Measurements from ENCODE around the gene CDH13. TPM values are rescaled to one million over a fixed set of nuclear protein-coding genes. Genes with fewer than 3 reads are reported as not detected.

Gene CDH13
- total and polyA plus RNA-seq, 2 of the 8 experiments (the other 6 are each of a cell fraction or from before 2014, with no cell fraction given), result 2.3 to 2.4 TPM

DNA sequence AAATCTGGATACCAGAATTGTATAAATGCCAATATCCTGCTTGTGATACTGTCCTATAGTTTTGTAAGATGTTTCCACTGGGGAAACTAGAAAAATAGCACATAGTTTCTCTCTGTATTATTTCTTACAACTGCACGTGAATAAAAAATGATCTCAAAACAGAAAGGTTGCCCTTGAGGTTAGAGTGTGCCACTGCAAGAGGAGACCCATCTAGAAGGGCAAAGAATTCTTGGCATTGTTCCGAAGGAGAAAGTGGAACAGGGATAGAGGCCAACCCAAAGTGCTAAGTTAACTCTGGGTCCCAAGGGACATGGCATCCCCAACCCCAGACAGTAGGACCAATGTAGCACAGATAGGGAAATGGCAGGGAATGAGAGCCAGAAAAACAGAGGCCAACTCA, 703.5 kb downstream of the CDH13 start:
- Histone ChIP-seq H3K79me1 (ENCODE audit: low read depth, low read length) (no peaks in the 10 kb centered on the region), H3K9ac (replicated peaks in 1 of 4; ENCODE audit: extremely low read depth in 1 of 4, low read depth in 3 of 4, low read length in 3 of 4) (no peak overlapping the region), H3K14ac (ENCODE audit: insufficient read length) (no peak overlapping the region), H2BK120ac (replicated peaks; ENCODE audit: low read depth, low read length) (no peak overlapping the region), H3K4ac (replicated peaks; ENCODE audit: insufficient read length, low read depth, low read length) (no peak overlapping the region), H3K27ac (ENCODE audit: low read depth, low read length) (no peak overlapping the region), H2AK5ac (ENCODE audit: low read depth, low read length) (no peak overlapping the region), H3K79me2 (ENCODE audit: control insufficient read depth in 1 of 2, insufficient read depth in 2 of 2, low read length in 2 of 2) (no peaks in the 10 kb centered on the region), H3K4me1 (replicated peaks in 1 of 4; ENCODE audit: control insufficient read depth in 3 of 4, insufficient read depth in 4 of 4, low read length in 3 of 4) (no peaks in the 10 kb centered on the region), H2BK12ac (ENCODE audit: low read depth, low read length) (no peak overlapping the region), H3K18ac (ENCODE audit: extremely low read depth, low read length) (no peak overlapping the region), H3K36me3 (ENCODE audit: control insufficient read depth in 2 of 4, insufficient read depth in 4 of 4, low read length in 3 of 4) (no peaks in the 10 kb centered on the region), H3K4me2 (ENCODE audit: insufficient read depth in 1 of 2, low read depth in 2 of 2, low read length in 2 of 2) (no peak overlapping the region), H3K27me3 (replicated peaks in 1 of 4; ENCODE audit: control insufficient read depth in 3 of 4, extremely low read depth in 1 of 4, insufficient read depth in 3 of 4, low read length in 3 of 4) (no peaks in the 10 kb centered on the region), H3K4me3 (ENCODE audit: extremely low read depth in 1 of 4, insufficient read depth in 2 of 4, low read depth in 3 of 4, low read length in 4 of 4) (no peak overlapping the region), H3K9me3 (ENCODE audit: insufficient read depth in 2 of 2, low read depth in 1 of 2, low read length in 1 of 2) (no peaks in the 10 kb centered on the region), H4K5ac (ENCODE audit: insufficient read length, low read depth, low read length) (no peak overlapping the region), H4K91ac (replicated peaks; ENCODE audit: insufficient read length, low read length) (no peak overlapping the region), H4K8ac (ENCODE audit: extremely low read depth, insufficient read depth, low read length) (no peak overlapping the region), H3K56ac (replicated peaks; ENCODE audit: insufficient read length, low read depth, low read length) (no peak overlapping the region), H2BK15ac (ENCODE audit: low read length) (no peak overlapping the region), H4K20me1 (replicated peaks in 1 of 2; ENCODE audit: control insufficient read depth in 1 of 2, insufficient read depth in 2 of 2, low read length in 2 of 2) (no peaks in the 10 kb centered on the region), H3K23me2 (ENCODE audit: low read depth, low read length) (peaks cover 2% of the 10 kb centered on the region; the same call in 1 of the 2 replicates), H2BK20ac (ENCODE audit: low read length) (no peak overlapping the region), H3K23ac (ENCODE audit: insufficient read length) (no peak overlapping the region), H2BK5ac (ENCODE audit: low read depth, low read length) (no peak overlapping the region), H2AFZ (ENCODE audit: low read length) (no peak overlapping the region)
- 83% methylated on average over 2 of the region's 2 CpGs; no CpG with 5 or more reads in 1 of the 2 experiments for WGBS, 2 experiments (ENCODE audit: extremely low coverage in 1 of 2, insufficient coverage in 1 of 2, insufficient read length in 1 of 2, insufficient replicate concordance in 2 of 2, low coverage in 1 of 2, low lambda C conversion rate in 2 of 2, missing lambda C conversion rate in 1 of 2)
- ChIA-PET POLR2A (ENCODE audit: partially characterized antibody) (no interaction called here), CTCF (ENCODE audit: partially characterized antibody) (interaction anchor here (0.6 to 1.4 kb wide), 4 partner anchors 9 to 295 kb away, joined by 3 to 7 read pairs (median 4); no protein-coding TSS in a partner anchor)
- FAIRE-seq, result no peak
- DNase-seq (ENCODE audit: low read depth in 1 of 2, low spot score in 2 of 2), result no peak
- TF ChIP-seq, protein P1, sequence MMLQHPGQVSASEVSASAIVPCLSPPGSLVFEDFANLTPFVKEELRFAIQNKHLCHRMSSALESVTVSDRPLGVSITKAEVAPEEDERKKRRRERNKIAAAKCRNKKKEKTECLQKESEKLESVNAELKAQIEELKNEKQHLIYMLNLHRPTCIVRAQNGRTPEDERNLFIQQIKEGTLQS (IDR thresholded peaks at IDR 0.05; ENCODE audit: insufficient read depth, low read depth, low read length), result no peak
- TF ChIP-seq GABPA (IDR thresholded peaks at IDR 0.05; ENCODE audit: borderline replicate concordance, insufficient read depth, low read length) (no peak), TCF12 (IDR thresholded peaks at IDR 0.05; ENCODE audit: low read depth, low read length) (no peak), SP2 (IDR thresholded peaks at IDR 0.05; ENCODE audit: low read length) (no peak), EGR1 (IDR thresholded peaks at IDR 0.05; ENCODE audit: borderline replicate concordance, low read depth, low read length) (no peak), RAD21 (IDR thresholded peaks at IDR 0.05 in 1 of 2, conservative IDR thresholded peaks at IDR 0.05 in 1 of 2; ENCODE audit: low read depth in 2 of 2, low read length in 2 of 2) (no peak)
- TF ChIP-seq, protein P2, sequence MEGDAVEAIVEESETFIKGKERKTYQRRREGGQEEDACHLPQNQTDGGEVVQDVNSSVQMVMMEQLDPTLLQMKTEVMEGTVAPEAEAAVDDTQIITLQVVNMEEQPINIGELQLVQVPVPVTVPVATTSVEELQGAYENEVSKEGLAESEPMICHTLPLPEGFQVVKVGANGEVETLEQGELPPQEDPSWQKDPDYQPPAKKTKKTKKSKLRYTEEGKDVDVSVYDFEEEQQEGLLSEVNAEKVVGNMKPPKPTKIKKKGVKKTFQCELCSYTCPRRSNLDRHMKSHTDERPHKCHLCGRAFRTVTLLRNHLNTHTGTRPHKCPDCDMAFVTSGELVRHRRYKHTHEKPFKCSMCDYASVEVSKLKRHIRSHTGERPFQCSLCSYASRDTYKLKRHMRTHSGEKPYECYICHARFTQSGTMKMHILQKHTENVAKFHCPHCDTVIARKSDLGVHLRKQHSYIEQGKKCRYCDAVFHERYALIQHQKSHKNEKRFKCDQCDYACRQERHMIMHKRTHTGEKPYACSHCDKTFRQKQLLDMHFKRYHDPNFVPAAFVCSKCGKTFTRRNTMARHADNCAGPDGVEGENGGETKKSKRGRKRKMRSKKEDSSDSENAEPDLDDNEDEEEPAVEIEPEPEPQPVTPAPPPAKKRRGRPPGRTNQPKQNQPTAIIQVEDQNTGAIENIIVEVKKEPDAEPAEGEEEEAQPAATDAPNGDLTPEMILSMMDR (IDR thresholded peaks at IDR 0.05; ENCODE audit: control extremely low read depth in 1 of 3, insufficient read depth in 1 of 3, low read depth in 1 of 3, low read length in 3 of 3), result peak in 1 of 3 experiments; percentile 26; a peak in 1 of 4 replicates
